Measurements from ENCODE around the gene SMG9. TPM values are rescaled to one million over a fixed set of nuclear protein-coding genes. Genes with fewer than 3 reads are reported as not detected.

The SMG9 gene
- total RNA-seq, 1 donor from 2014 or later = 126 TPM

- Histone ChIP-seq H3K9me3 (no peaks in the 10 kb centered on the region), H3K4me3 (no peak overlapping the region), H3K27me3 (no peaks in the 10 kb centered on the region), H3K27ac (no peak overlapping the region), H3K36me3 (peaks cover 80 to 95% of the 10 kb centered on the region in 2 donors), H3K4me1 (no peaks in the 10 kb centered on the region)
- intact Hi-C loops (cut with DNase I) = no loop called here
- no peak for DNase-seq (ENCODE audit: low spot score in 2 of 2)
- TF ChIP-seq CTCF (IDR thresholded peaks at IDR 0.05) = no peak
Measured at GRCh38 chr19:43735957-43736356, 18.8 kb downstream of the SMG9 start.

DNA sequence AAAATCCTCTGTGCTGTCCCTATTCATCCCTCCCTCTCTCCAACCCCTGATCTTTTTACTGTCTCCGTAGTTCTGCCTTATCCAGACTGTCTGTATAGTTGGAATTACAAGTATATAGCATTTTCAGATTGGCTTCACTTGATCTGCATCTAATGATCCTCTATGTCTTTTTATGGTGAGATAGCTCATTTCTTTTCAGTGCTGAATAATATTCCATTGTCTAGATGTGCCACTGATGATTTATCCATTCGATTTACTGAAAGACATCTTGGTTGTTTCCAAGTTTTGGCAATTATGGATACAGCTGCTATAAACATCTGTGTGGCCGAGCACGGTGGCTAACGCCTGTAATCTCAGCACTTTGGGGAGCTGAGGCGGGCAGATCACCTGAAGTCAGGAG lies 19.7 kb downstream of the SMG9 start:
- H3K27ac ChIP-seq = no peak overlapping the region
- no peak for DNase-seq (ENCODE audit: low spot score in 2 of 2)
- no peaks in the 10 kb centered on the region for H3K4me1 ChIP-seq
- no peaks in the 10 kb centered on the region for H3K27me3 ChIP-seq
- H3K4me3 ChIP-seq = no peak overlapping the region
- no peak for TF ChIP-seq CTCF (IDR thresholded peaks at IDR 0.05)
- H3K9me3 ChIP-seq = no peaks in the 10 kb centered on the region
- H3K36me3 ChIP-seq = peaks cover 77 to 95% of the 10 kb centered on the region in 2 donors
- intact Hi-C loops (cut with DNase I) = no loop called here

DNA sequence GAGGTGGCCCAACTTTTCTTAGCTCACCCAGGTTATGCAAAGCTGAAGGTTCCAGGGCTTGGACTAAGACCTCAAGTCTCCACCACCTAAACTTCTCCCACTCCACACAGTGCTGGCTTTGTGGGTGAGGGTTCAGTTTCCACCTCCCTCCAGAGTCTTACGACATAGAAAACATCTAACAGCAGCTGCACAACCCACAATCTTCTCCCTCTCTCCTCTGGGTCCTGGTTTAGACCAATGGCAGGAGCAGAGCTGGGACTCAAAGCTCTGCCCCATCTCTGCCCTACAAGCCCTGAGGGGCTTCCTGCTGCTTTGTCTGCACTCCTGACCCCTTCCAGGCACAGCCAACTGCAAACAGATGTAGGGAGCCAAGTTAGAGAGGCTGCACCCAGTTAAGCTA lies 22.9 kb downstream of the SMG9 start:
- intact Hi-C loops (cut with DNase I) = no loop called here
- no peak for DNase-seq (ENCODE audit: low spot score in 2 of 2)
- Histone ChIP-seq H3K9me3 (no peaks in the 10 kb centered on the region), H3K36me3 (peaks cover 61 to 83% of the 10 kb centered on the region in 2 donors), H3K4me3 (no peak overlapping the region), H3K4me1 (no peaks in the 10 kb centered on the region), H3K27ac (no peak overlapping the region), H3K27me3 (no peaks in the 10 kb centered on the region)
- TF ChIP-seq CTCF (IDR thresholded peaks at IDR 0.05) = no peak

- Histone ChIP-seq H3K4me3 (no peak overlapping the region), H3K9me3 (no peaks in the 10 kb centered on the region), H3K36me3 (peaks cover 56 to 78% of the 10 kb centered on the region in 2 donors), H3K27ac (no peak overlapping the region), H3K27me3 (no peaks in the 10 kb centered on the region), H3K4me1 (no peaks in the 10 kb centered on the region)
- DNase-seq (ENCODE audit: low spot score in 2 of 2) = no peak
- no peak for TF ChIP-seq CTCF (IDR thresholded peaks at IDR 0.05)
- intact Hi-C loops (cut with DNase I) = no loop called here
Measured at GRCh38 chr19:43731346-43731745, 23.4 kb downstream of the SMG9 start.

GRCh38 chr19:43729919-43730318 lies 24.8 kb downstream of the SMG9 start:
- intact Hi-C loops (cut with DNase I) = no loop called here
- no peaks in the 10 kb centered on the region for H3K4me1 ChIP-seq
- H3K36me3 ChIP-seq = peaks cover 53 to 66% of the 10 kb centered on the region in 2 donors
- no peaks in the 10 kb centered on the region for H3K9me3 ChIP-seq
- H3K27me3 ChIP-seq = no peaks in the 10 kb centered on the region
- no peak for TF ChIP-seq CTCF (IDR thresholded peaks at IDR 0.05)
- no peak for DNase-seq (ENCODE audit: low spot score in 2 of 2)
- no peak overlapping the region for H3K27ac ChIP-seq
- H3K4me3 ChIP-seq = no peak overlapping the region

GRCh38 chr19:43727593-43727853 lies 27.2 kb downstream of the SMG9 start:
- intact Hi-C loops (cut with DNase I) = no loop called here
- no peaks in the 10 kb centered on the region for H3K4me1 ChIP-seq
- H3K9me3 ChIP-seq = no peaks in the 10 kb centered on the region
- H3K27ac ChIP-seq = no peak overlapping the region
- peaks cover 35 to 42% of the 10 kb centered on the region in 2 donors for H3K36me3 ChIP-seq
- no peak for DNase-seq (ENCODE audit: low spot score in 2 of 2)
- no peak overlapping the region for H3K4me3 ChIP-seq
- TF ChIP-seq CTCF (IDR thresholded peaks at IDR 0.05) = no peak
- no peaks in the 10 kb centered on the region for H3K27me3 ChIP-seq

Measured in ascending aorta (tissue), 2 donors.